OCI-LY3 (cell line): ENCODE results near the gene JPH4.
A peak's percentile ranks its signal among the peaks of the same experiment; 100 is the strongest.

Experiments used
- H2AFZ ChIP-seq: fragments of 200-600, 300-600 bp; shearing (Covaris generic); 2 replicates; pipeline ENCODE4 v1.6.0; 2014; ENCODE audit warnings: antibody characterized with exemption, low read depth, low read length
- H3K27ac ChIP-seq: fragments of 200-600, 300-600 bp; sonication (generic); 2 replicates; pipeline ENCODE4 v1.5.1; 2014; ENCODE audit warnings: mild to moderate bottlenecking, low read length, moderate library complexity, mixed read lengths
- H3K27me3 ChIP-seq: fragments of 200-600, 300-600 bp; sonication (generic); 2 replicates; pipeline ENCODE4 v1.6.1; 2014; ENCODE audit warnings: low read depth, low read length, mixed read lengths
- H3K36me3 ChIP-seq: fragments of 200-600, 300-600 bp; sonication (generic); replicated peaks from 2 replicates; pipeline ENCODE3; 2014; ENCODE audit warnings: low read depth, low read length, mixed read lengths
- H3K4me1 ChIP-seq: fragments of 300-600, 200-600 bp; sonication (generic); 2 replicates; pipeline ENCODE4 v1.6.1; 2014; ENCODE audit warnings: low read length, mixed read lengths
- H3K4me2 ChIP-seq: fragments of 200-600, 300-600 bp; sonication (generic); 2 replicates; pipeline ENCODE4 v1.6.1; 2014; ENCODE audit warnings: low read length, mixed read lengths
- H3K4me3 ChIP-seq: fragments of 300-600, 200-600 bp; sonication (generic); 2 replicates; pipeline ENCODE4 v1.5.1; 2014; ENCODE audit warnings: antibody characterized with exemption, mild to moderate bottlenecking, low read length, moderate library complexity
- H3K79me2 ChIP-seq: fragments of 300-600, 200-600 bp; shearing (Covaris generic); 2 replicates; pipeline ENCODE4 v1.6.1; 2014; ENCODE audit warnings: mild to moderate bottlenecking, low read length, mixed read lengths
- H3K9ac ChIP-seq: fragments of 300-600, 200-600 bp; shearing (Covaris generic); 2 replicates; pipeline ENCODE4 v1.6.0; 2014; ENCODE audit warnings: mild to moderate bottlenecking, low read length, moderate library complexity
- H3K9me3 ChIP-seq: fragments of 200-600, 300-600 bp; shearing (Covaris generic); 2 replicates; pipeline ENCODE4 v1.6.1; 2014; ENCODE audit warnings: low read length, mixed read lengths; ENCODE audit not compliant: insufficient read depth
- H4K20me1 ChIP-seq: fragments of 200-600, 300-600 bp; sonication (generic); 2 replicates; pipeline ENCODE4 v1.6.1; 2016; ENCODE audit warnings: low read length, mixed read lengths; ENCODE audit not compliant: insufficient read depth
- CTCF ChIP-seq: fragments of 200-600, 300-600 bp; sonication (generic); IDR thresholded peaks from 2 replicates; pipeline ENCODE4 v1.5.1; 2014; ENCODE audit warnings: antibody characterized with exemption, low read length, low read depth
- EZH2phosphoT487 ChIP-seq: fragments of 200-600 bp; shearing (Covaris generic); IDR thresholded peaks from 2 replicates; pipeline ENCODE4 v1.6.1; 2018; ENCODE audit warnings: antibody characterized with exemption, mixed run types, low read depth

The JPH4 gene

GRCh38 chr14:23544511-23545447, 33.8 kb downstream of the JPH4 start:
- Histone ChIP-seq H3K9ac (no peak overlapping the region), H3K79me2 (no peaks in the 10 kb centered on the region), H3K27ac (no peak overlapping the region)

GRCh38 chr14:23543403-23543802, 35.2 kb downstream of the JPH4 start:
- Histone ChIP-seq H3K27ac (no peak overlapping the region), H2AFZ (no peak overlapping the region), H3K36me3 (no peaks in the 10 kb centered on the region), H3K4me3 (no peak overlapping the region), H3K4me1 (0 out of 2 replicates have a peak, but pooled peaks cover 4% of the 10 kb centered on the region), H3K27me3 (no peaks in the 10 kb centered on the region), H3K9me3 (no peaks in the 10 kb centered on the region), H4K20me1 (no peaks in the 10 kb centered on the region), H3K9ac (no peak overlapping the region), H3K4me2 (no peak overlapping the region), H3K79me2 (no peaks in the 10 kb centered on the region)
- TF ChIP-seq EZH2phosphoT487, result no peak
- TF ChIP-seq CTCF, result no peak

More at GRCh38 chr14:23544511-23545447, 33.8 kb downstream of the JPH4 start:
- Histone ChIP-seq H3K36me3 (no peaks in the 10 kb centered on the region), H3K4me1 (no peaks in the 10 kb centered on the region), H2AFZ (no peak overlapping the region), H4K20me1 (no peaks in the 10 kb centered on the region), H3K9me3 (no peaks in the 10 kb centered on the region), H3K27me3 (no peaks in the 10 kb centered on the region), H3K4me2 (peak overlapping the region; percentile 4; the same call in 1 of the 2 replicates), H3K4me3 (no peak overlapping the region)
- TF ChIP-seq CTCF (no peak), EZH2phosphoT487 (no peak)

- no peaks in the 10 kb centered on the region for H4K20me1 ChIP-seq
- H3K4me1 ChIP-seq, result 0 out of 2 replicates have a peak, but pooled peaks cover 4% of the 10 kb centered on the region
- no peak overlapping the region for H3K27ac ChIP-seq
- H3K9ac ChIP-seq, result no peak overlapping the region
- no peak for TF ChIP-seq EZH2phosphoT487
- TF ChIP-seq CTCF, result no peak
- no peaks in the 10 kb centered on the region for H3K27me3 ChIP-seq
- H3K79me2 ChIP-seq, result no peaks in the 10 kb centered on the region
- H2AFZ ChIP-seq, result no peak overlapping the region
- no peaks in the 10 kb centered on the region for H3K36me3 ChIP-seq
- H3K4me2 ChIP-seq, result no peak overlapping the region
- no peaks in the 10 kb centered on the region for H3K9me3 ChIP-seq
- H3K4me3 ChIP-seq, result no peak overlapping the region
These were observed 36.3 kb downstream of the JPH4 start for GRCh38 chr14:23542261-23542660.

GRCh38 chr14:23540141-23540469, 38.5 kb downstream of the JPH4 start:
- Histone ChIP-seq H3K9me3 (no peaks in the 10 kb centered on the region), H3K27me3 (no peaks in the 10 kb centered on the region), H3K4me3 (no peak overlapping the region), H3K36me3 (no peaks in the 10 kb centered on the region), H3K4me2 (no peak overlapping the region), H4K20me1 (no peaks in the 10 kb centered on the region), H3K9ac (no peak overlapping the region), H2AFZ (no peak overlapping the region), H3K79me2 (no peaks in the 10 kb centered on the region), H3K4me1 (0 out of 2 replicates have a peak, but pooled peaks cover 4% of the 10 kb centered on the region), H3K27ac (no peak overlapping the region)
- TF ChIP-seq CTCF (no peak), EZH2phosphoT487 (no peak)
